HG03045 (cell line): Measurements from ENCODE around the gene ESR1.
"Not testable (repeated sequence)": the region's sequence is repeated elsewhere in the genome, so short reads cannot be mapped to it uniquely, and the experiment has no call there.

Source experiments
- ATAC-seq: cut with Tn5 transposase; IDR thresholded peaks from one replicate; pipeline ENCODE4 v1.9.1; 2021; ENCODE audit warnings: mild to moderate bottlenecking, moderate library complexity; ENCODE audit not compliant: unreplicated experiment

Gene ESR1

DNA sequence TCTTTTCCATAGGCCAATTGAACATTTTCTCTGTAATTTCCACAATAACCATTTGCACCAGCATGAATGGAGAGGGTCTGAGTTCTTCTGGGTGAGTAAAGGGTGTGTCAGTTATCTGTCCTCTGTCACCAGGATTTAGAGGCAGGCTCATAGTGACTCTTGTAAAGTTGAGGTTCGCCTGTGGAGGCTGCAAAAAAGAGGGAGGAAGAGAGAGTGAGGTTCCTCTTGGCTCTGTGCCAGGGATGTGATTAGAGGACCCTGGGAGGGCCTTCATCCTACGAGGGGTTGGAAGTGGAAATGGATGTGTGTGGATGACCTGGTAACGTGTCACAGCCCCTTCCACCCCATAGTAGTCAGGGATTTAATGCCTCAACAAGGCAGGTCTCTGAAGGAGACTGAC is 242.0 kb downstream of the ESR1 start:
- no peak for ATAC-seq

GRCh38 chr6:152050451-152051195 is 243.1 kb downstream of the ESR1 start:
- ATAC-seq: no peak

- no peak for ATAC-seq
These were observed 244.6 kb downstream of the ESR1 start for GRCh38 chr6:152052061-152052460.

DNA sequence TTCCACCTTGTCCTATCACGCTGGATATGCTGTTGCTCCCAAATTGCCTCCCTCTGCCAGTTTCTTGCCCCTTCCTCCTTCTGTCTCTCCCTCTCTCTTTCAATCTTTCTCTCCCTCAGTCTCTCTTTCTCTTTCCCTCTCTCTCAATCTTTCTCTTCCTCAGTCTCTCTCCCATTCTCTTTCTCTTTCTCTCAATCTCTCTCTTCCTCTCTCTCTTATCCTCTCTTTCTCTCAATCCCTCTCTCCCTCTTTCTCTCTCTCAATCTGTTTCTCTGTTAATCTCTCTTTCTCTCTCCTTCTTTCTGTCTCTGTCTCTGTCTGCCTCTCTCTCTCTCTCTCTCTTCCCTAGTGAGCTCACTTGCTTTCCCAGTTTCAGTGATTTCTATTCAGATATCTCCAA is 245.8 kb downstream of the ESR1 start:
- no peak for ATAC-seq

DNA sequence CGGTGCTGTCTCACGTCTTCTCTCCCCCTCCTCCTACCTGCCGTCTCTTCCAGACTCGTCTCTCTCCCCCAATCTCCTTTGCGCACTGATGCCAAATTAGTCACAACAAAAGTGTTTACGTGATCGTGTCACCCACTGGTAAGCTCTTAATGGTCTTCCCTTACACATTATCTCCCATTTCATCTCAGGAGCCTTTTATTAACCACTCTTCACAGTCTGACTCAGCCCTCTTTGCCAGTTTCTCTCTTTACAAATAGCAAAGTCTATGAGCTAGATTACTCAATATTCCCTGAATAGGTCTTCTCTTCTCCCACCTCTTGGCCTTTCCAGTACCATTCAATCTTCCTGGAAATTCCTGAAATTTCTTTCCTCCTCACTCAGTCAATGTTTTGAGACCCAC is 247.0 kb downstream of the ESR1 start:
- no peak for ATAC-seq

GRCh38 chr6:152055517-152055916 is 248.0 kb downstream of the ESR1 start:
- no peak for ATAC-seq

DNA sequence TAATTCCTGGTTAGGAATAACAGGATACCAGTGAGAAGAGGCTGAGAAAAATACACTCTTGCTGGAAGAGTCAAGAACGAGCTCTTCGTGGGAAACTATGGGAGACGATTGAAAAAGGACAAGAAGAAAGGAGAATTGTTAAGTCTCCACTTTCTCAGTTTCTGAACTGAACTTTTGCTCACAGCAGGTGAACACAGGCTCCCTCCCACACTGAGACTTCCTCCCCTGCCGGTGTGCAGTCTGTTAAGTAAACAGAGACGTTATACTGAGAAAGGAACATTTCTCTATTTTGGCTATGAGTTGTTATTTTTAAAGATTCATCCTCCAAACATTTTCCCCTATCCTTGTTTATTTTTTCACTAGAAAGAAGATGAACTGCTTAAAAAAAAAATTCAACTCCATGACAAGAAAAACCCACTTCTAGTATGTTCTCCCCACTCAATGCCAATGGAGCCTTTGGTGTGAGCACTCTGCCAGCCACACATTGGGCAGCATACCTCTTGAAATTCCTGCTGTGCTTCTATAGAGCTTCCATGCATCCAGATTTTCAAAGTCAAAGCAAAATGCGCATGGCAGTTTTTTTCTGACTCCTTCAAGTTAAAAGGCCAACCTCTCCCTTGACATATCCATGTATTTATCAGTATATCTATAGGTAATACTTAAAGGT is 250.5 kb downstream of the ESR1 start:
- ATAC-seq: no peak

GRCh38 chr6:152059909-152060308 is 252.4 kb downstream of the ESR1 start:
- no peak for ATAC-seq

DNA sequence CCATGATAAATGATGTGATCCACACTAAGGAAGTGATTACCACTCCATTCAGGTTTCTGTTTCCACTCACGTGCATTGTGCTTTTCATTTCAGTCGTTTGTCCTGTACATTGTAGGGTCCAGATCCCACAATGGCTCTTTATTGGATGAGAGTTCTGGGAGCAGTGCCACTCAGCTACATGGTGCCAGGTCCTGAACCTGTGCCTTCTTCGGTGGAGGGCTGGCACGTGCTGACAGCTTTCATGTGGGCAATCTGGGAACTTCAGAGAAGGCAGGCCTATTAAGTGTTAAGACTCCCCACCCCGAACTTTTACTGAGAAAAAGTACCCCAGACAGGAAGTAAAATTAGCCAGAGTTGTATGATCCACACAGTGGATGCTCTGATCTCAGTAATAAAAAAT is 255.0 kb downstream of the ESR1 start:
- ATAC-seq: no peak

DNA sequence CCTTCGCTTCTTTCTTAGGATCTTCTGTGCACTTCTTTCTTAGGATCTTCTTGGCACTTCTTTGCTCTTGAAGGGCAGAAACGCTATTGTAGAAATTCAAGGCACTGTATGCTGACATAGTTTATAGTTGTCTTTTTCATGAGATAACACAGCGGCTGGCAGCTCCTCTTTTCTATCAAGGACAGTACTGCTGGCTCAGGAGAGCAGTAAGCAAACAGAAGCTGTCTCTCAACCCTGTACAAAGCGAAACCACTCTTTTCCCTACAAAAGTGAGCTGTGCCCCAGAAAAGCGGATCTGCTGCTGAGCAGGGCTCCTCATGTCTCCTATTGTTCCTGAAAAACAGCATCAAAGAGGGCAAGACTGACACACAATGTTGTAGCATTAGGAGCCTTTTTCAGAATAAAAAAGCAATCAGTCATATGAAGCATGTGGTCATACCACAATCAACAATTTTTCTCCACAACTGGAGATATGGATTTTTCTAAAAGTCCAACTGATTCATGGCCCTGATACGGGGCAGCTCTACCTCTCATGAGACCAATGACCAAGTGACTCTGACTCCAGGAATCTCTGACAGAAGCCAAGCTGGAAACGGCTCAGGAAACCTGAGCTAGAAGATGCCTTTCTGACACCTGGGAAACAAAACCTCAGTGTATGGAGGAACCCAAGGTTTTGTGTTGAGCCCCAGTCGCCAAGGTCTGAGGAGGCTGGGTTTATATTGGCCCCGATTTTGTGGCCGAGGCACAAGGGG is 255.9 kb downstream of the ESR1 start:
- ATAC-seq: no peak

GRCh38 chr6:152068622-152069261 is 261.3 kb downstream of the ESR1 start:
- ATAC-seq: no peak

- ATAC-seq: no peak
These were observed 263.1 kb downstream of the ESR1 start for GRCh38 chr6:152070556-152070955.

DNA sequence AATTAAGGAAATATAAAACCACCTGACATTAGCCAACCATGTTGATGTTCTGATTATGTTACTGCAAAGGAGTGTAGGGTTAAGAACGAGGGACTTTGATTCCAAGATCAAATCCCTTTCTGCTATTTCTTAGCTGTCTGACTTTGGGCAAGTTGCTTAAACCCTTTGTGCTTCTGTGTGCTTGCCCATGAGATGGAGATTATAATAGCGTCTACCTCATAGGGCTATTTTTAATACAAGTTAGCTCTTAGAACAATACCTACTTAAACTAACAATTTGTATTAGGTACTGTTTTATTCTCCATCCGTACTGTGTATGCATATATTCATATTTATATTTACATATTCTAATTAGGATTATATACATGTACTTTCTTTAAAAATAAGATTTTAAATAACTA is 263.8 kb downstream of the ESR1 start:
- no peak for ATAC-seq

DNA sequence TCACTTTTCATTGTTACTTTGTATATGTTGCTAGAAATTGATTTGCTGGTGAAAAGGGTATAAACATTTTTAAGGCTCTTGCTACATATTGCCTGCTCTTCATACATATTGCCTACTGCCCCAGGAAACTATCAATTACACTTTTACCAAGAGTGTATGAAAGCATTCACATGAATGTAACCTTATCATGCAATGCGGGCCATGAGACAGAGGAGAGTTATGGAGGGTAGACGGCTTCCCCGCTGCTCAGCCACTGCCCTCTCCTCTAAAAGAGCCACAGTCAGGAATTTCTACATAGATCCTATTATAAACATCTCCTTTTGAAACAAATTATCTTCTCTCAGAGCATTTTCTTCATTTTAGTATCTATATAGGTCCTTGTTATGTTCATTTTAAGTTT is 264.4 kb downstream of the ESR1 start:
- ATAC-seq: no peak

- not testable (repeated sequence) for ATAC-seq
These were observed 268.8 kb downstream of the ESR1 start for GRCh38 chr6:152076242-152076641.

GRCh38 chr6:152078001-152078400 is 270.5 kb downstream of the ESR1 start:
- no peak for ATAC-seq

- ATAC-seq: no peak
These were observed 271.3 kb downstream of the ESR1 start for GRCh38 chr6:152078804-152079203.

GRCh38 chr6:152085451-152085921 is 278.0 kb downstream of the ESR1 start:
- no peak for ATAC-seq

DNA sequence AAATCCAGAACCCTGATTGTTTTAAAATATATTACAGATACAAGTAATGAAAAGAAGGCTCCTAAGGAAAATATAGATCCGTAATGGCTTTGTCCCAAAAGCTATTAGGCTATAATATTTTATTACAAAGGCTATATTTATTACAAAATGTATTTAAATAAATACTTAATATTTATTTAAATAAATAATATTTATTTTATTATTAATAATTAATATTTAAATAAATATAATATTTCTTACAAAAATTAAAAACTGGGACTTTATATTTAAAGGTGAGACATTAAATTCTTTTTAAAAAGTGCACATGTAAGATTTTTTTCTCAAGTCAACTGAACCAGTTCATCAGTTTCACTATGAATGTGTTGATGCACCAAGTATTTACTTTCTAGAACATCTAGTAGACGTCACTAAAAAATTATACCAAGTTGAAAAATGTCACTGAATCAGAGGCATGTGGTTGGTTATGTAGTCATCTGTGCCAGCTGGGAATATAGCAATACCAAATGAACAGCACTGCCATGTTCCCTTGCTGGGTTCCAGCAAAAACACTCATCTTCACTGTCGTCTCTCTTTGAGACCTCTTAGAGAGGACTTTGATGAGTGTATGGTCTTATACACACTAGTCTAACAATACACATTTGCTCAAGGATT is 278.9 kb downstream of the ESR1 start:
- no peak for ATAC-seq

GRCh38 chr6:152087096-152087495 is 279.6 kb downstream of the ESR1 start:
- no peak for ATAC-seq

- ATAC-seq: no peak
These were observed 280.2 kb downstream of the ESR1 start for GRCh38 chr6:152087701-152088100.
